Measurements from ENCODE around the gene BANP.
"Not testable (repeated sequence)": the region's sequence is repeated elsewhere in the genome, so short reads cannot be mapped to it uniquely, and the experiment has no call there.

BANP gene

GRCh38 chr16:87996962-87997880 lies 46.0 kb downstream of the BANP start:
- no peak for DNase-seq (ENCODE audit: low spot score)

- DNase-seq (ENCODE audit: low spot score): not testable (repeated sequence)
Observed at GRCh38 chr16:87998184-87998793, 47.1 kb downstream of the BANP start.

- DNase-seq (ENCODE audit: low spot score): not testable (repeated sequence)
Observed at GRCh38 chr16:87998992-87999391, 47.8 kb downstream of the BANP start.

DNA sequence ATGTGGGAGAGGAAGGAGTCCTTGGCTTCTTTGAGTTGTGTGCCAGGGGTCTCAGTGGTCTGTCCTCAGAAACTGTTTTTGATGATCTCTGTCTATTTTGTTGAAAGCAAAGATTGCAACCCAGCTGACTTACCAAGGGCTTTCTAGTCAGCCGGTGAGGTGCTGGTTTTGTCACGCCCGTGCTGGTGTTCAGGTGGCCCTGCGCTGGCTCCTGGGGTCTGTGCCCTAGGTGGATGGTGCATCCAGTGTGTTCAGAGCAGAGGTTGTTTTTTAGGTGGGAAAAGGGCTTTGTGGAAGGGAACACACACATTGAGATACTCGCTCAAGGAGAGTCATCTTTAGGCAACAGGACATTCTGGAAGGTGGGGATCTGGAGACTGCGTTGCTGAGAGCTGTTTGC lies 51.0 kb downstream of the BANP start:
- no peak for DNase-seq (ENCODE audit: low spot score)

GRCh38 chr16:88002749-88003148 lies 51.5 kb downstream of the BANP start:
- no peak for DNase-seq (ENCODE audit: low spot score)

GRCh38 chr16:88003316-88003715 lies 52.1 kb downstream of the BANP start:
- no peak for DNase-seq (ENCODE audit: low spot score)

DNA sequence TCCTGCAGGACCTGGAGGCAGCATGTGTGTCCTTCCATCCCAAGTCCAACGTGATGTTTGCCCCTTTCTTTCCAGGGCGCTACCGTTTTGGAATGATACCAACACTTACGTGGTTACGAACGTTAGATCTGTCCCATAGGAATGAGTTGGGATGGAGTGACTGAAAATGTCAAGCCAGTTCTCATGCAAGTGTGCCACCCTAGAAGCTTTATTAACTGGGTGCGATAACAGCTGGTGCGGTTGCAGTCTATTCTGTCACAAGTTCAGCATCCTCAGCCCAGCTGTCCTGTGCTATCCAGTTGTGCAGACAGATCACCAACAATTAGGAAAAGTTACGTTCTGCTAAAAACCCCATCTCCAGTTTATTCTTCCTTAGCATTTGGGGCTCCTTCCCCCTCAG lies 52.5 kb downstream of the BANP start:
- DNase-seq (ENCODE audit: low spot score): no peak

DNA sequence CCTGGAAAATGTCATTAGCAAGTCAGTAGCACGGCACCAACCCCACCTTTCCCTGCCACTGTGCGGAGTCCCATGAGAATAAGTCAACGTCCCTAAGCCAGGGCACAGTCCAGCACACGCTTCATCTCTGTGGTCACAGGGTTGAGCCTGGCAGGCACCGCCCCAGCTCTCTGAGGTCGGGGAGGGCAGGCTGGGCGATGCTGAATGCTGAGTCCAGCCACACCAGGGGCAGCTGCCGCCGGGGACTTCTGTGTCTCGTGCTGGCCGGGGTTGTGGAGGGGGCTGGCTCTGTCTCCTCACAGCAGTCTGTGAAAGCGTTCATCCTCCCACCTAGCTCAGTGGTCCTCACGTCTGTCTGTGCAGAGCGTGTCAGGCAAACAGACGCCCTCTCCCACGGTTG lies 53.2 kb downstream of the BANP start:
- no peak for DNase-seq (ENCODE audit: low spot score)

- DNase-seq (ENCODE audit: low spot score): no peak
Observed at GRCh38 chr16:88005181-88005581, 53.9 kb downstream of the BANP start.

DNA sequence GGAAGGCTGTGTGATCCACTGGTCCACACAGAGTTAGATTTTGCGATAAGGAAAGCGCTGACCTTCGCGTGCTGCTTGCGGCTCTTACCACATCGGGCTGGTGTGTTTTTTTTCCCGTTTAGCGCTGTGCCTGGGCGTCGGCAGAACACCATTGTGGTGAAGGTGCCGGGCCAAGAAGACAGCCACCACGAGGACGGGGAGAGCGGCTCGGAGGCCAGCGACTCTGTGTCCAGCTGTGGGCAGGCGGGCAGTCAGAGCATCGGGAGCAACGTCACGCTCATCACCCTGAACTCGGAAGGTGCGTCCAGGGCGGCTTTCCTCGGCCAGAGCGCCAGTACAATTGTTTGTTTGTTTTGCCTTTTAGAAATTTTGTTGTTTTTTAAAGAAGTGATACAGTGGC lies 54.7 kb downstream of the BANP start:
- DNase-seq (ENCODE audit: low spot score): no peak

DNA sequence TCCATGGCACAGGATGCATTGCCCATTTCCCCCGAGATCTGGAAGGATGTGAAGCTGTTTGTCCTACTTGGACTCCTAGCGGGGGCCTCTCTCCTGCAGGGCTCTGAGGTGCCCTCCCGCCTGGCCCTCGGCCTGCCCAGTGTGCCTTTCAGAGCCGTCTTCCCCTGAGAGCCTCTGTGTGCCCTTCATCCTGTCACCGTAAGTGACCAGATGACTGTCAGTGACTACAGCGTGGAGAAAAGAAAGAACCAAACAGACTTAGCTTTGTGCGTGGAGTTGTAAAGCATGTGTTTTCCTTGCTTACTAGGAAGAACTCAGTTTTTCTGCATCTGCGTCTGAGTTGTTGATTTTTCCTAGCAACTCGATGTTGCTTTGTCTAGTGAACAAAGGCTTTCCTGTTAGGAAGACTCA lies 56.1 kb downstream of the BANP start:
- DNase-seq (ENCODE audit: low spot score): peak; percentile 11

GRCh38 chr16:88008840-88009239 lies 57.6 kb downstream of the BANP start:
- no peak for DNase-seq (ENCODE audit: low spot score)

GRCh38 chr16:88009563-88010342 lies 58.5 kb downstream of the BANP start:
- no peak for DNase-seq (ENCODE audit: low spot score)

DNA sequence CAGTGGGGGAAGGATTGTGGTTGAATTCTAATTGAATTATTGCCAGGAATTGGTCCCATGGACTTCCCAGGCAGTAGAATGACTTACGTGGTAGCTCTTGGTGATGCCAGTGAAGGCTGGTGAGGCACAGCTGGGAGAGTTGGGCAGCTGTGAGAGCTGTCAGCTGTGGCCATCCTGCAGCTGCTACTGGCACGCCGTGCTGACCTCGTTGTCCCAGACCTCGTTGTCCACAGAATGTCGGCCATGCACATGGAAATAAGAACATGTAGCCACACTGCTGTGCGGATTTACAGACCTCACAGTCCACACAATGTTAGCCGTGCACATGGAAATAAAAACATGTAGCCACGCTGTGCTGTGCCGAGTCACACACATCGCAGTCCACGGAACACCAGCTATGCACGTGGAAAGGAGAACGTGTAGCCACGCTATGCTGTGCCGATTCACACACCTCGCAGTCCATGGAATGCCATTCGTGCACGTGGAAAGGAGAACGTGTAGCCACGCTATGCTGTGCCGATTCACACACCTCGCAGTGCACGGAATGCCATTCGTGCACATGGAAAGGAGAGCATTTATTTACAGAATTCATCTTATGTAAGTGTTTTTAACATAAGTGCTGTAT lies 59.2 kb downstream of the BANP start:
- no peak for DNase-seq (ENCODE audit: low spot score)

GRCh38 chr16:88010968-88011483 lies 59.8 kb downstream of the BANP start:
- no peak for DNase-seq (ENCODE audit: low spot score)

DNA sequence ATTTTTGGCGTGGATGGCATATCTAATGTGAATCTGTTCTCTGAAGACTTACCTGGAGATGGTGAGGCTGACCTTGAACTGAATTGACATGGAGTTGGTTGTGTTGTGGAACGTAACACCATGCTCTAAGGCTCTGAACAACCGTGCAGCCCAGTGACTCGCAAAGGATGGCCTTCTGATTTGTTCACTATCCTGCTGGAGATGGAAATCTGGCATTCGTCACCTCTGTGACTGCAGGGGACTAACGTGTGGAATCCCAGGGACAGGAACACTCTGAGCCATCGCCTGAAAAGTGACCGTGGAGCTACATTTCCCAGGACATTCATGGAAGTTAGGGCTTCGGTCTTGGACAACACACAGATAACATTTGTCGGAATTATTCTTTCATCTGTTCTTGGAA lies 61.1 kb downstream of the BANP start:
- DNase-seq (ENCODE audit: low spot score): no peak

DNA sequence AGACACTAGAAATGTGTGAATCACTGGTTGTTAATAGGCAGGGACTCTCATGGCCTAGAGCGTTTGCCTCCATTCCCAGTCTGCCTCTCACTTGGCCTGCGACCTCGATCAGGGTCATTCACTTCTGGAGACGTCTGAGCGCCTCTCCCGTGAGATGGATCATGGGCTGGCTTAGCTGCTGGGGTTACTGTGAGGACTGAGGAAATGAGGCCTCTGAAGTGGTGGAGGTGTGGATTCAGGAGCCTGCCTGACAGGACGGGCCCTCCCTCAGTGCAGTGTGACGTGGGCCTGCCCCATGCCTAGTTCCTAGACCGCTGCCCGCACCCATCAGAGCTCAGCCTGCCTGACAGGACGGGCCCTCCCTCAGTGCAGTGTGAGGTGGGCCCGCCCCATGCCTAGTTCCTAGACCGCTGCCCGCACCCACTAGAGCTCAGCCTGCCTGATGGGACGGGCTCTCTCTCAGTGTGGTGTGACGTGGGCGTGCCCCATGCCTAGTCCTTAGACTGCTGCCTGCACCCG lies 61.9 kb downstream of the BANP start:
- DNase-seq (ENCODE audit: low spot score): no peak

DNA sequence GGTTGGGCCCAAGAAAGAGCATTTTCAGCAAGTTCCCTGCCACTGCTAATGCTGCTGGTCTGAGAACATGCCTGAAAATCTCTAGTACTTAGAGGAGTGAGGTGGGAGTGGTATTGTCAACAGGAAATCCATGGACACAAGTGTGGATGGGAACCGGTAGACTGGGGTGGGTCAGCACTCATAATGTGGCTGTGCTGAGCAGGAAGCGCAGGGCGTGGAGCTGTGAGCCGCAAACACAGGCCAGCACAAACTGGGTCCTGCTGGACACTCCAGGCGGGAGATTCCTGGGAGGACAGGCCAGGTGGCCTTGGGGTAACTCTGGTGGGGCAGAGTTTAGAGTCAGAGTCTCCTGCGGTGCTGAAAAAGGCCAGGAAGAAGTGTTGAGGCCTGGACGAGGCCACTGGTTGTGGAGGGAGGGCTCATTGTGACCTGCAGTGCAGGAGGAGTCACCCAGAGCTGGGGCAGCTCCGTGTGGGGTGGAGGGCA lies 62.6 kb downstream of the BANP start:
- DNase-seq (ENCODE audit: low spot score): no peak

- DNase-seq (ENCODE audit: low spot score): no peak
Observed at GRCh38 chr16:88014252-88014781, 63.1 kb downstream of the BANP start.

GRCh38 chr16:88014954-88015805 lies 63.9 kb downstream of the BANP start:
- DNase-seq (ENCODE audit: low spot score): no peak

DNA sequence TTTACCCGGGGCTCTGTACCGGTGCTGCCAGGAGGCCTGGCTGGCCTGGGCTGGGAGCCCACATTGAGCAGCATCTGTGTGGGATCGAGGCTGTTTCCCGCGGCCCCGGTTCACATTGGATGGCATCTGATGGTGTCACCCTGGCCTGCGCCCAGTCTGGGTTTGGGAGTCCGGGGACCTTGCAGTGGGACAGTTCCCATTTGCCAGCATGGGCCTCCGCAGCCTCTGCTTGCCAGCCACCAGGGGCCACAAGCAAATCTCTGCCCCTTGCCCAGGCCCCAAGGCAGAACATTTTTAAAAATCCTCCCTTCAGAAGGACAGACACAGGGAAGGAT lies 64.5 kb downstream of the BANP start:
- no peak for DNase-seq (ENCODE audit: low spot score)

Measured in kidney capillary endothelial cell (primary cell).